ENCODE measurements around the gene CNGA1. TPM values are rescaled to one million over a fixed set of nuclear protein-coding genes. Genes with fewer than 3 reads are reported as not detected.

Gene CNGA1
- total RNA-seq, 1 experiment from 2014 or later: 1.0 TPM

DNA sequence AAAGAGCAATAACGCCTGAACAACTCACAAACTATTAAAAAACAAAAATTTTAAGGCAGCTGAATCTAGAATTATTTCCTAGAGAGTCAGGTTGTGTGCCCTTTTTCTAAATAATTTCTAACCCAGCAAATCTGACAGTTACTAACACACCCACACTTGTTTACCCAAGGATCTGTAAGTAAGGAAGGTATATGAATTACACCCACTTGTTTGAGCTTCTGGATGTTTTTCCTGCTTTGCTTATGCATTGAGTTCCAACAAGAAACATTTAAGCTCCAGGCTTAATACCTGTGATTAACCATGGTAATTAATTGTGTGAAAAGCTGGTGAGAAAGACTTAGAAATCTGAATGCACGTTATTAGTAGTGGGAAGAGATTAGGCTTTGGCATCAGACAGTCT is 1.6 kb upstream of the CNGA1 start:
- Histone ChIP-seq H3K4me1 (ENCODE audit: insufficient read depth, low read length) (no peaks in the 10 kb centered on the region), H4K8ac (replicated peaks; ENCODE audit: insufficient read length, low read depth, low read length) (no peak overlapping the region), H3K27me3 (ENCODE audit: insufficient read depth, low read length) (no peaks in the 10 kb centered on the region), H2AFZ (ENCODE audit: low read length) (no peak overlapping the region), H3K9ac (ENCODE audit: extremely low read depth, insufficient read length, low read length) (no peak overlapping the region), H3K4ac (ENCODE audit: low read depth, low read length) (no peak overlapping the region), H3K27ac (ENCODE audit: insufficient read length, low read depth, low read length) (no peak overlapping the region), H4K20me1 (ENCODE audit: control insufficient read depth, insufficient read depth, insufficient read length) (no peaks in the 10 kb centered on the region), H2BK120ac (ENCODE audit: low read depth, low read length, poor library complexity, severe bottlenecking) (no peak overlapping the region), H4K5ac (ENCODE audit: insufficient read length, low read depth, low read length) (no peak overlapping the region), H3K14ac (ENCODE audit: insufficient read depth, low read length) (no peak overlapping the region), H2BK5ac (ENCODE audit: insufficient read length, low read length) (no peak overlapping the region), H3T11ph (ENCODE audit: low read length) (no peak overlapping the region), H3K23me2 (ENCODE audit: insufficient read length, low read depth, low read length, poor library complexity, severe bottlenecking) (peaks cover 9% of the 10 kb centered on the region), H3K18ac (ENCODE audit: insufficient read length, low read depth, low read length) (no peak overlapping the region), H2AK5ac (ENCODE audit: insufficient read length, low read length) (no peak overlapping the region), H2BK12ac (ENCODE audit: insufficient read length, low read depth, low read length) (no peak overlapping the region), H3K4me2 (ENCODE audit: insufficient read depth, insufficient read length, low read length) (no peak overlapping the region), H3K9me3 (ENCODE audit: control insufficient read depth, low read depth, low read length) (no peaks in the 10 kb centered on the region), H4K91ac (ENCODE audit: insufficient read length, low read depth, low read length) (no peak overlapping the region), H3K23ac (ENCODE audit: insufficient read length, low read depth, low read length) (no peak overlapping the region), H3K79me2 (ENCODE audit: insufficient read depth, low read length) (no peaks in the 10 kb centered on the region), H3K79me1 (ENCODE audit: insufficient read depth, low read depth, low read length, poor library complexity, severe bottlenecking) (no peaks in the 10 kb centered on the region), H3K56ac (ENCODE audit: insufficient read length, low read depth, low read length) (no peak overlapping the region), H2BK15ac (ENCODE audit: low read depth, low read length) (no peak overlapping the region), H2BK20ac (ENCODE audit: low read depth, low read length, poor library complexity, severe bottlenecking) (no peak overlapping the region)
- DNase-seq: no peak
- peak overlapping the region in 1 of 2 experiments; percentile 90; a peak in 2 of 5 replicates for H3K4me3 Mint-ChIP-seq
- H3K4me1 Mint-ChIP-seq: peaks cover 35 to 41% of the 10 kb centered on the region in 2 experiments
- H3K27me3 Mint-ChIP-seq (ENCODE audit: low read depth): peaks cover 12% of the 10 kb centered on the region
- peaks cover 0 to 13% (median 0%) of the 10 kb centered on the region in 3 experiments; a peak in 2 of 7 replicates for H3K36me3 Mint-ChIP-seq (ENCODE audit: insufficient read depth in 1 of 3, low read depth in 3 of 3)
- H3K9me3 Mint-ChIP-seq: no peaks in the 10 kb centered on the region; a peak in 2 of 5 replicates
- TF ChIP-seq, protein P1, sequence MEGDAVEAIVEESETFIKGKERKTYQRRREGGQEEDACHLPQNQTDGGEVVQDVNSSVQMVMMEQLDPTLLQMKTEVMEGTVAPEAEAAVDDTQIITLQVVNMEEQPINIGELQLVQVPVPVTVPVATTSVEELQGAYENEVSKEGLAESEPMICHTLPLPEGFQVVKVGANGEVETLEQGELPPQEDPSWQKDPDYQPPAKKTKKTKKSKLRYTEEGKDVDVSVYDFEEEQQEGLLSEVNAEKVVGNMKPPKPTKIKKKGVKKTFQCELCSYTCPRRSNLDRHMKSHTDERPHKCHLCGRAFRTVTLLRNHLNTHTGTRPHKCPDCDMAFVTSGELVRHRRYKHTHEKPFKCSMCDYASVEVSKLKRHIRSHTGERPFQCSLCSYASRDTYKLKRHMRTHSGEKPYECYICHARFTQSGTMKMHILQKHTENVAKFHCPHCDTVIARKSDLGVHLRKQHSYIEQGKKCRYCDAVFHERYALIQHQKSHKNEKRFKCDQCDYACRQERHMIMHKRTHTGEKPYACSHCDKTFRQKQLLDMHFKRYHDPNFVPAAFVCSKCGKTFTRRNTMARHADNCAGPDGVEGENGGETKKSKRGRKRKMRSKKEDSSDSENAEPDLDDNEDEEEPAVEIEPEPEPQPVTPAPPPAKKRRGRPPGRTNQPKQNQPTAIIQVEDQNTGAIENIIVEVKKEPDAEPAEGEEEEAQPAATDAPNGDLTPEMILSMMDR (conservative IDR thresholded peaks at IDR 0.05): no peak
- no CpG with 5 or more reads among the region's 2 CpGs for WGBS (ENCODE audit: extremely low coverage, insufficient read length, low lambda C conversion rate)
- no peak overlapping the region for H3K27ac Mint-ChIP-seq
